DOHH2 (cell line): ENCODE data around the gene SELENOP.

Experiments
- EZH2phosphoT487 ChIP-seq: fragments of 200-600 bp; sonication (generic); IDR thresholded peaks from 2 replicates; pipeline ENCODE4 v1.6.1; 2017; ENCODE audit warnings: borderline replicate concordance, mild to moderate bottlenecking, antibody characterized with exemption, low read length, moderate library complexity, mixed read lengths
- TF ChIP-seq, protein P1 (sequence below): fragments of 200-600 bp; sonication (generic); IDR thresholded peaks from one replicate; pipeline ENCODE4 v1.5.1; 2014; ENCODE audit warnings: antibody characterized with exemption, mild to moderate bottlenecking, low read depth, low read length; ENCODE audit not compliant: poor library complexity, severe bottlenecking

DNA sequence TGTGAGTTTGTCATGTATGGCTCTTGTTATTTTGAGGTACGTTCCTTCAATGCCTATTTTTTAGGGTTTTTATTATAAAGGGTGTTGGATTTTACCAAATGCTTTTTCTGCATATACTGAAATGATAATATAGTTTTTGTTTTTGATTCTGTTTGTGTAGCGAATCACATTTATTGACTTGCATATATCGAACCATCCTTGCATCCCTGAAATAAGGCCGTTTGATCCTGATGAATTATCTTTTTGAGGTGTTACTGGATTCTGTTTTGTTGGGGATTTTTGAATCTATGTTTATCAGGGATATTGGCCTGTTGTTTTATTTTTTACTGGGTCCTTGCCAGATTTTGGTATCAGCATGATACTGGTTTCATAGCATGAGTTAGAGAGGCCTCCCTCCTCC is 25.9 kb downstream of the SELENOP start:
- TF ChIP-seq, protein P1, sequence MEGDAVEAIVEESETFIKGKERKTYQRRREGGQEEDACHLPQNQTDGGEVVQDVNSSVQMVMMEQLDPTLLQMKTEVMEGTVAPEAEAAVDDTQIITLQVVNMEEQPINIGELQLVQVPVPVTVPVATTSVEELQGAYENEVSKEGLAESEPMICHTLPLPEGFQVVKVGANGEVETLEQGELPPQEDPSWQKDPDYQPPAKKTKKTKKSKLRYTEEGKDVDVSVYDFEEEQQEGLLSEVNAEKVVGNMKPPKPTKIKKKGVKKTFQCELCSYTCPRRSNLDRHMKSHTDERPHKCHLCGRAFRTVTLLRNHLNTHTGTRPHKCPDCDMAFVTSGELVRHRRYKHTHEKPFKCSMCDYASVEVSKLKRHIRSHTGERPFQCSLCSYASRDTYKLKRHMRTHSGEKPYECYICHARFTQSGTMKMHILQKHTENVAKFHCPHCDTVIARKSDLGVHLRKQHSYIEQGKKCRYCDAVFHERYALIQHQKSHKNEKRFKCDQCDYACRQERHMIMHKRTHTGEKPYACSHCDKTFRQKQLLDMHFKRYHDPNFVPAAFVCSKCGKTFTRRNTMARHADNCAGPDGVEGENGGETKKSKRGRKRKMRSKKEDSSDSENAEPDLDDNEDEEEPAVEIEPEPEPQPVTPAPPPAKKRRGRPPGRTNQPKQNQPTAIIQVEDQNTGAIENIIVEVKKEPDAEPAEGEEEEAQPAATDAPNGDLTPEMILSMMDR: no peak
- no peak for TF ChIP-seq EZH2phosphoT487
